MCF 10A (cell line): ENCODE results near the gene PPP3R1. TPM values are rescaled to one million over a fixed set of nuclear protein-coding genes. Genes with fewer than 3 reads are reported as not detected.

ENCODE experiments used
- BruUV-seq: library from RNA; stranded (reverse); fragments of 400-500 nt; replicated peaks from 2 replicates; lab custom pipeline; 2021; lab: Mats Ljungman, UMichigan
- CTCF ChIA-PET: fragments of 300-600 bp; sonication (Branson Sonifier 250); formaldehyde crosslinking; extraction: SDS; loops from one replicate; lab custom pipeline; 2021; ENCODE audit warnings: antibody characterized with exemption, inconsistent platforms; lab: Yijun Ruan, JAX
- POLR2A ChIA-PET: fragments of 300-600, 350-650 bp; sonication (Branson Sonifier 250); formaldehyde crosslinking; extraction: SDS; loops from one replicate; lab custom pipeline; 2020; ENCODE audit warnings: antibody characterized with exemption, inconsistent platforms; lab: Yijun Ruan, JAX
- DNase-seq: peaks from one replicate; pipeline ENCODE4 v3.0.0-alpha.2; 2018; ENCODE audit not compliant: unreplicated experiment
- H3K27ac Mint-ChIP-seq: one replicate; pipeline ENCODE4 v1.8.0; 2022; ENCODE audit warnings: mild to moderate bottlenecking, low read depth, mixed read lengths; ENCODE audit not compliant: unreplicated experiment
- H3K27me3 Mint-ChIP-seq: one replicate; pipeline ENCODE4 v1.8.0; 2022; ENCODE audit warnings: mixed read lengths; ENCODE audit not compliant: insufficient read depth, unreplicated experiment
- H3K36me3 Mint-ChIP-seq: one replicate; pipeline ENCODE4 v1.8.0; 2022; ENCODE audit warnings: mild to moderate bottlenecking, moderate library complexity, mixed read lengths; ENCODE audit not compliant: insufficient read depth, unreplicated experiment
- H3K4me1 Mint-ChIP-seq: one replicate; pipeline ENCODE4 v1.8.0; 2022; ENCODE audit warnings: mixed read lengths; ENCODE audit not compliant: insufficient read depth, unreplicated experiment
- H3K4me3 Mint-ChIP-seq: one replicate; pipeline ENCODE4 v1.8.0; 2022; ENCODE audit warnings: mild to moderate bottlenecking, moderate library complexity, mixed read lengths; ENCODE audit not compliant: unreplicated experiment
- H3K9me3 Mint-ChIP-seq: one replicate; pipeline ENCODE4 v1.8.0; 2022; ENCODE audit warnings: mixed read lengths; ENCODE audit not compliant: unreplicated experiment
- CTCF ChIP-seq: fragments of 200-600 bp; IDR thresholded peaks from one replicate; pipeline ENCODE4 v1.8.0; 2022; ENCODE audit warnings: antibody characterized with exemption, mild to moderate bottlenecking; ENCODE audit not compliant: unreplicated experiment
- intact Hi-C: fragments of 100-400 bp; cut with micrococcal nuclease; formaldehyde crosslinking; loops from 2 replicates; pipeline ENCODE4 v1.14.1; 2022
- total RNA-seq: library from RNA; stranded (reverse); gene quantifications from 2 replicates; pipeline ENCODE4 v1.2.3, GENCODE V29; 2022

Gene PPP3R1
- total RNA-seq, 1 experiment from 2014 or later, result 54.6 TPM

GRCh38 chr2:68189991-68190784 is 62.1 kb downstream of the PPP3R1 start:
- Mint-ChIP-seq H3K4me1 (peaks cover 37% of the 10 kb centered on the region), H3K9me3 (no peaks in the 10 kb centered on the region), H3K36me3 (peaks cover 29% of the 10 kb centered on the region), H3K4me3 (no peak overlapping the region), H3K27ac (peak overlapping the region; percentile 81), H3K27me3 (no peaks in the 10 kb centered on the region)
- no peak for TF ChIP-seq CTCF
- intact Hi-C loops, result loop anchor here (2.0 to 5.0 kb wide), 3 partner anchors 33 to 61 kb away; partner anchors contain the start of gene PNO1
- BruUV-seq, result TSS peak; percentile 58
- DNase-seq, result no peak
- ChIA-PET CTCF (interaction anchor here (0.6 to 2.4 kb wide), 6 partner anchors 14 to 102 kb away, joined by 3 to 13 read pairs (median 4); no protein-coding TSS in a partner anchor), POLR2A (interaction anchor here (0.5 to 4.9 kb wide), 10 partner anchors 11 to 277 kb away, joined by 3 to 54 read pairs (median 6); partner anchors contain the start of genes FBXO48, PNO1 and PPP3R1)

- no peak for TF ChIP-seq CTCF
- H3K36me3 Mint-ChIP-seq, result peaks cover 32% of the 10 kb centered on the region
- no peak for DNase-seq
- H3K4me1 Mint-ChIP-seq, result peaks cover 27% of the 10 kb centered on the region
- H3K9me3 Mint-ChIP-seq, result no peaks in the 10 kb centered on the region
- POLR2A ChIA-PET, result interaction anchor here (0.9 to 2.0 kb wide), 6 partner anchors 9 to 94 kb away, joined by 3 to 6 read pairs (median 4); partner anchors contain the start of gene PNO1
- no peaks in the 10 kb centered on the region for H3K27me3 Mint-ChIP-seq
- H3K4me3 Mint-ChIP-seq, result no peak overlapping the region
- BruUV-seq, result no TSS peak
- H3K27ac Mint-ChIP-seq, result no peak overlapping the region
- CTCF ChIA-PET, result interaction anchor here (0.6 to 2.4 kb wide), 7 partner anchors 13 to 94 kb away, joined by 3 to 13 read pairs (median 4); no protein-coding TSS in a partner anchor
- intact Hi-C loops, result loop anchor here (2.0 kb wide), 1 partner anchor 60 kb away; no protein-coding TSS in a partner anchor
These were observed 63.5 kb downstream of the PPP3R1 start for GRCh38 chr2:68188831-68189230.

GRCh38 chr2:68187329-68187728 is 65.0 kb downstream of the PPP3R1 start:
- CTCF ChIA-PET, result interaction anchor here (1.4 to 1.6 kb wide), 2 partner anchors 7 to 12 kb away, joined by 3 to 5 read pairs; no protein-coding TSS in a partner anchor

More at GRCh38 chr2:68187329-68187728, 65.0 kb downstream of the PPP3R1 start:
- no peak for DNase-seq
- Mint-ChIP-seq H3K9me3 (no peaks in the 10 kb centered on the region), H3K27ac (no peak overlapping the region), H3K4me1 (peaks cover 17% of the 10 kb centered on the region), H3K36me3 (peaks cover 39% of the 10 kb centered on the region), H3K4me3 (no peak overlapping the region), H3K27me3 (no peaks in the 10 kb centered on the region)
- POLR2A ChIA-PET, result interaction anchor here (1.4 kb wide), 1 partner anchor 29 kb away, joined by 3 read pairs; the partner anchor contains the start of gene PNO1
- intact Hi-C loops, result no loop called here
- BruUV-seq, result no TSS peak
- no peak for TF ChIP-seq CTCF
